HK-2 (cell line): Measurements from ENCODE around the gene ZNG1C.
"Not testable (repeated sequence)": the region's sequence is repeated elsewhere in the genome, so short reads cannot be mapped to it uniquely, and the experiment has no call there.

Experiments used
- DNase-seq: peaks from one replicate; pipeline ENCODE4 v3.0.0-alpha.2; 2018; ENCODE audit not compliant: unreplicated experiment

The ZNG1C gene

GRCh38 chr9:68241683-68242082, at the start of gene ZNG1C:
Gene ZNG1C, plus strand, starts transcription at chr9:68241983. Its CDS starts 49 bp downstream, at chr9:68242032.
- not testable (repeated sequence) for DNase-seq

DNA sequence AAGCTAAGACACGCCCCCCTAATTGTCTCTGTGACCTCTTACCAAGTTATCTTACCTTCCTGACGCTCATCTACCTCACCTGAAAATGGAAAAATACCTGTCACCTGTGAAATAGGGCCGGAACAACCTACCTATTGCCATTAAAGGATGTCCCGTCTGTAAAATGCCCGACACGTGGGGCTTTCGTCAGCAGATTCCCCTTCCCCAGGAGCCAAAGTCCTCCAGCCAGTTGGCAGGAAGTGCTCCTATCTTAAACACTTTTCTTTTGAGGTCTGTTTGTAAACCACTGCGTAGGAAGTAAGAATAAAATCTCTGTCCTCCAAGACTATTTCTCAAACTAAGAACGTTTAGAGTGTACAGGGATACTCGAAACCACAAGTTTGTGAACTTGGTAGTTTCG, 654 bp downstream of the ZNG1C start:
- DNase-seq, result not testable (repeated sequence)

GRCh38 chr9:68281041-68281440, 39.3 kb downstream of the ZNG1C start:
- not testable (repeated sequence) for DNase-seq

GRCh38 chr9:68302567-68302966, 60.8 kb downstream of the ZNG1C start, which contains the start of gene FOXD4L3:
Gene FOXD4L3, plus strand, starts transcription at chr9:68302867. Its CDS starts 85 bp downstream, at chr9:68302952.
- not testable (repeated sequence) for DNase-seq

GRCh38 chr9:68303771-68304170, 62.0 kb downstream of the ZNG1C start:
- not testable (repeated sequence) for DNase-seq

DNA sequence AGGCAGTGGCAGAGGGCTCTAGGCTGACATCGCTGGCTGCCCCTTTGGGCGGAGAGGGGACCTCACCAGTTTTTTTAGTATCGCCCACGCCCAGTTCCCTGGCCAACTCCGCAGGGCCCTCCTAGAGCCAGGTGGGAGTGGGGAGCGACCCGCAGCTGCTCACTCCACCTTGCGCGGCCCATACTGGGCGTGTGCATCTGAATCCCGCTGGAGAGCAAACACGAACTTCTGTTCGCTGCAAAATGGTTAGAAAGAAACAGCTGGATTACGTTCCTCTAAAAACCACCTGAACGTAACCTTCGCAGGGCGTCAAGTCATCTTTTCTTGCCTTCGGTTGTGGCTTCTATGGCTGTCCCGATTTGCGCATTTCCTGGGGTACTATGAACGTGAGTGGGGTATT, 62.4 kb downstream of the ZNG1C start:
- not testable (repeated sequence) for DNase-seq

GRCh38 chr9:68304777-68305176, 63.0 kb downstream of the ZNG1C start:
- not testable (repeated sequence) for DNase-seq

GRCh38 chr9:68305680-68306285, 64.0 kb downstream of the ZNG1C start:
- DNase-seq, result not testable (repeated sequence)

DNA sequence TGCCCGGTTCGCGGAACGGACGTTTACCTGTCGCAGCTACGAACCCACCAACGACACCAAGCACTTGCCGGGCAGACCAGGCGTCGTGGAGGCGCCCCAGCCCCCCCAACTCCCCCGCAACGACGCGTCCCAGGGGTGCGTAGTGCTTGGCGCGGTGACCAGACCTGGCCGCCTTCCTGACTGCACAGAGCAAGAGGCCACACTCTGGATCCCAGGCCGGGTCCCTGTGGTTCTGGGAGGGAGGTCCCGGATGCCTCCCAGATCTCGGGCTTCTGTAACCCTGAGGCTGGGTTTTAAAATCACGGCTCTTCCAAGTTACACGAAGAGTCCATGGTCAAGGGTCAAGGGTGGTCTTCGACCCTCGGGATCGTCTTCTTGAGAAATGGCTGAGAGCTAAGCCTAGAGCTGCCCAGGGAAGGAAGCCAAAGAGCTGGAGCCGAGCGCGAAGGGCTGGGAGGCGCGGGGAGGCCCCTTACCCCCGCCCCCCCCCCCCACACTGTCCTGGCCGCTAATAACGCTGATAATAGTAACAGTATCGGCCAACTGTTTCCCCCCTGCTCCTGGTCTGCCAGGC, 64.7 kb downstream of the ZNG1C start:
- DNase-seq, result not testable (repeated sequence)

DNA sequence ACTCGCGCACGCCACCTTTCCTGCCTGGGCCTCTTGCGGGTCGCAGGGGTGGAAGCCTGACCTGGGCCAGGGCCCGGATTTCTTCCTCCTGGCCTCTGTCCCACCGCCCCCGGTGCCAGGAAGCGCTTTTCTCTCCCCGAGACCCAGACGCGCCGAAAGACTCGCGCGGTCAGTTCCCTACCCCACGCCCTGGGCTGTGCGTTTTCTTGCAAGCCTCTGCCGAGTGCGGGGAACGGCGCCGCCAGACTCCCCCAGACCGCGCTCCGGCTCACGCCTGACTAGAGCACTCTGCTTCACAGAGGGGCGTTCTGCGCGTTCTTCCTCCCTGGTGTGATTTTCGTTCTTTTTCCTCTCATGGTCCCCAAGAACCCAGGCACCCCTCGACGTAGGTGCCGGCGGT, 65.3 kb downstream of the ZNG1C start:
- not testable (repeated sequence) for DNase-seq

- DNase-seq, result not testable (repeated sequence)
These were observed 65.9 kb downstream of the ZNG1C start for GRCh38 chr9:68307654-68308053.

- not testable (repeated sequence) for DNase-seq
These were observed 69.4 kb downstream of the ZNG1C start for GRCh38 chr9:68311208-68311607.

GRCh38 chr9:68318209-68318608, 76.4 kb downstream of the ZNG1C start:
- DNase-seq, result not testable (repeated sequence)

- DNase-seq, result not testable (repeated sequence)
These were observed 82.0 kb downstream of the ZNG1C start for GRCh38 chr9:68323749-68324148.

DNA sequence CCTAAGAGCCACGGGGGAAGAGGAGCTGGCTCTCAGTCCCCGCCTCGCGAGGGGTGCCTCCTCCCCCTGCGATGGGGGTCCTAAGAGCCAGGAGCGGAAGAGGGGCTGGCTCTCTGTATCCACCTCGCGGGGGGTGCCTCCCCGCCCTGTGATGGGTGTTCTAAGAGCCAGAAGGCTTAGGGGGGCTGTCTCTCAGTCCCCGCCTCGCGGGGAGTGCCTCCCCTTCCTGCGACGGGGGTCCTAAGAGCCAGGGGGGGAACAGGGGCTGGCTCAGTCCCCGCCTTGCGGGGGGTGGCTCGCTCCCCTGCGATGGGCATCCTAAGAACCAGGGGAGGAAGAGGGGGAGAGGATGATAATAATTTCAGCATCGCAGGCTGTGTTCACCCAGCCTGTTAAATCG, 82.7 kb downstream of the ZNG1C start:
- DNase-seq, result not testable (repeated sequence)

DNA sequence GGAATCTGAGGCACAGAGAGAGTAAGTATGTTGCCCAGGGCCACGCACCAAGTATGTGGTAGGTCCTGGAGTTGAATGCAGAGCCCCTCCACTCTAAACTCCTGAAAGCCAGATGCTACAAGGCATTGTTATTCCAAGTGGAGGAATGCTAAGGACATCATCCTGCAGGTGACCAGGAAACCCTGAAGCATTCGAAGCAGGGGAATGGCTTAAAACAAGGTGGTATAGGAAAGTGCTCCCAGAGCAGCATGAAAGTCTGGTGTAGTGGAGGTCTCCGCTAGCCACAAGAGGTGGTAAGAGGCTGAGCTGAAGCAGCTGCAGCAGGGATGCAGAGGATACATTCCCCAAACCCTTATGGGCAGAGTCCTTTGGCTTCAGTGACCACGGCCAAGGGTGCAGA, 87.3 kb downstream of the ZNG1C start:
- not testable (repeated sequence) for DNase-seq

- not testable (repeated sequence) for DNase-seq
These were observed 88.9 kb downstream of the ZNG1C start for GRCh38 chr9:68330531-68331173.

DNA sequence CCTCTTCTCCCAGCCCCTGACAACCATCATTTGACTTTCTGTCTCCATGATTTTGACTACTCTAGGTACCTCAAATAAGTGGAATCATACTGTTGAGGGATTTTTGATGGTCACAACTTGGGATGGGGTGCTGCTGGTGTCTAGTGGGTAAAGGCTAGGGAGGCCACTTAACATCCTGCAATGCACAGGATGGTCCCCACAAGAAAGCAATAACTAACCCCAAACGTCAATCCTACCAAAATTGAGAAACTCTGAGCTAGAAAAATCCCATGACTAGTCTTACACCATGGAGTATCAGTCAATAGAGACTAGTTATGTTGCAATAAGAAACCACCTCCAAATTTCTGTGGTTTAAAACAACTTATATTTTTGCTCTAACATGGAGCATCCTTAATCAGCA, 90.3 kb downstream of the ZNG1C start:
- not testable (repeated sequence) for DNase-seq

DNA sequence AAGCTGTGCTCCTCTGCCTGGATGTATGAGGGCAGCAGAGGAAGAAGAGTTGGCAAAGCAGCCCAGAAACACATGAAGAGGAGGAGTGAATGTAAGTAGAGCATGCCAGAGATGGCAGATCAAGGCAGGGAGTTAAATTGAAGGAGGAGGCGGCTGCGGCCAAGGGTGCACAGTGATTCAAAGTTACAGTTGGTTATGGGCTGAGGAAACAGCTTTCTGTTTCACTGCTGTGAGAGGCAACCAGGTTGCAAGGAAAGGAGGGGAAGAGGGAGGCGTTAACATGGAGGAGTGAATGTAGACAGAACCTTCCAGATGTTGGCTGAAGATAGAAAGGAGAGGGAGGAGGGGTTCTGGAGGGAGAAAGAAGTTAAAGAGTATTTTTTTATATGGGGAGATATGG, 94.2 kb downstream of the ZNG1C start:
- DNase-seq, result not testable (repeated sequence)

- not testable (repeated sequence) for DNase-seq
These were observed 95.0 kb downstream of the ZNG1C start for GRCh38 chr9:68336639-68337339.

DNA sequence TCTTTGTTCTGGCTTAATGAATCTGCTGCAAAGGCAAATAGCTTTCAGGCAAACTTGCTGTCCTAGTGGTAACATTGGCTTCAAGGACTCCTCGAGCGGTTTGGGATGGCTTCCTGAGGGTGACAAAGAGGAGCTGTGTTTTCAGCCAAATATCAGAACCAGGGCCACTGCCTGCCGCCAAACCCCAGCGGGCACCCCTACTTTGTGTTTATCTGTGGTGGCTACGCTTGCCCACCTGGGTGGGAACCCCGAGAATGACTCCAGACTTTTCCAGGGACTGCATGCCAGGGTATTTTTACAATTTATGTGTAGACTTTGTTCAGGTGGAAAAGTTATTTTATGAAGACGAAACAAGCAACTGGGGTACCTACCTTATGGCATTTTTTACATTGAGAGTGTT, 96.2 kb downstream of the ZNG1C start:
- DNase-seq, result not testable (repeated sequence)
